Left cardiac atrium (tissue), 4 donors: ENCODE data around the gene EXOC3. TPM values are rescaled to one million over a fixed set of nuclear protein-coding genes. Genes with fewer than 3 reads are reported as not detected.

ENCODE experiments used
- ATAC-seq, 2 donors: fragments of 200-7000 bp; cut with Tn5 transposase; one replicate each; pipeline ENCODE4 v1.9.1; 2020; ENCODE audit warnings: mild to moderate bottlenecking in 2 of 2, moderate library complexity in 2 of 2
- DNase-seq: peaks from one replicate; pipeline ENCODE4 v3.0.0-alpha.2; 2020
- intact Hi-C, 2 donors: fragments of 100-400 bp; cut with DNase I; formaldehyde crosslinking; loops; one replicate each; pipeline versions ENCODE4 v1.14.1 to v1.15.1; 2022 to 2023
- total RNA-seq, 2 donors: library from RNA; stranded (reverse); fragmentation: NEBNext Ultra II Directional; extraction: Animal tissue kit (Norgen Biotek cat#: 25700); gene quantifications; one replicate each; pipeline ENCODE4 v1.2.1, GENCODE V29; 2021
- donor health status: DM: no; HTN: yes; CAD: no.
- donor health status: DM: no; HTN: yes; CAD: no; lungs with severe emphysema.
- donor health status: DM: yes; HTN: yes; CAD: no.
- donor health status: Dilated cardiomyopathy.

The EXOC3 gene
- total RNA-seq, 2 donors from 2014 or later = 41.4 to 42.3 TPM

- intact Hi-C loops = no loop called here
- ATAC-seq (no peak), DNase-seq (peak; percentile 3)
These were observed 19.8 kb upstream of the EXOC3 start for GRCh38 chr5:423233-423565.

GRCh38 chr5:423626-424261 is 19.2 kb upstream of the EXOC3 start:
- intact Hi-C loops = no loop called here
- ATAC-seq = no peak
- peak; percentile 22 for DNase-seq

- intact Hi-C loops = no loop called here
- ATAC-seq (no peak), DNase-seq (peak; percentile 17)
These were observed 18.5 kb upstream of the EXOC3 start for GRCh38 chr5:424301-425110.

GRCh38 chr5:425714-426113 is 17.3 kb upstream of the EXOC3 start:
- intact Hi-C loops = no loop called here
- peak; percentile 12 for DNase-seq
- no peak for ATAC-seq

GRCh38 chr5:426392-426976 is 16.5 kb upstream of the EXOC3 start:
- intact Hi-C loops = no loop called here
- ATAC-seq (no peak), DNase-seq (no peak)

GRCh38 chr5:427415-428087 is 15.4 kb upstream of the EXOC3 start:
- DNase-seq (peak; percentile 17), ATAC-seq (no peak)
- intact Hi-C loops = no loop called here

GRCh38 chr5:428219-428618 is 14.8 kb upstream of the EXOC3 start:
- intact Hi-C loops = no loop called here
- ATAC-seq (no peak), DNase-seq (peak; percentile 3)

GRCh38 chr5:428754-429452 is 14.1 kb upstream of the EXOC3 start:
- intact Hi-C loops = no loop called here
- ATAC-seq (no peak), DNase-seq (no peak)

- intact Hi-C loops = loop anchor here in 1 of 2 donors (10.0 kb wide), 1 partner anchor 115 kb away; no protein-coding TSS in a partner anchor
- ATAC-seq (peak in 1 of 2 donors; percentile 57), DNase-seq (no peak)
These were observed 13.4 kb upstream of the EXOC3 start for GRCh38 chr5:429453-430188.

- DNase-seq = no peak
- intact Hi-C loops = loop anchor here in 1 of 2 donors (10.0 kb wide), 1 partner anchor 116 kb away; no protein-coding TSS in a partner anchor
- no peak for ATAC-seq
These were observed 12.6 kb upstream of the EXOC3 start for GRCh38 chr5:430214-430925.

- intact Hi-C loops = loop anchor here in 1 of 2 donors (10.0 kb wide), 1 partner anchor 116 kb away; no protein-coding TSS in a partner anchor
- DNase-seq (no peak), ATAC-seq (peak; percentile 66 to 74)
These were observed 11.8 kb upstream of the EXOC3 start for GRCh38 chr5:431001-431710.

- ATAC-seq = no peak
- intact Hi-C loops = loop anchor here in 1 of 2 donors (10.0 kb wide), 1 partner anchor 117 kb away; no protein-coding TSS in a partner anchor
- no peak for DNase-seq
These were observed 11.3 kb upstream of the EXOC3 start for GRCh38 chr5:431711-432050.

GRCh38 chr5:432201-432927 is 10.6 kb upstream of the EXOC3 start:
- intact Hi-C loops = loop anchor here in 1 of 2 donors (10.0 kb wide), 1 partner anchor 118 kb away; no protein-coding TSS in a partner anchor
- ATAC-seq (no peak), DNase-seq (no peak)

GRCh38 chr5:432928-433791 is 9.8 kb upstream of the EXOC3 start:
- ATAC-seq = no peak
- intact Hi-C loops = loop anchor here in 1 of 2 donors (10.0 kb wide), 1 partner anchor 118 kb away; no protein-coding TSS in a partner anchor

GRCh38 chr5:433836-434235 is 9.1 kb upstream of the EXOC3 start:
- peak; percentile 10 for DNase-seq
- intact Hi-C loops = loop anchor here in 1 of 2 donors (10.0 kb wide), 1 partner anchor 119 kb away; no protein-coding TSS in a partner anchor
- ATAC-seq = no peak

More at GRCh38 chr5:432928-433791, 9.8 kb upstream of the EXOC3 start:
- peak; percentile 16 for DNase-seq
